ENCODE measurements around the gene PHF10. TPM values are rescaled to one million over a fixed set of nuclear protein-coding genes. Genes with fewer than 3 reads are reported as not detected.

Gene PHF10
- total RNA-seq, 1 donor from 2014 or later, result 89.3 TPM

DNA sequence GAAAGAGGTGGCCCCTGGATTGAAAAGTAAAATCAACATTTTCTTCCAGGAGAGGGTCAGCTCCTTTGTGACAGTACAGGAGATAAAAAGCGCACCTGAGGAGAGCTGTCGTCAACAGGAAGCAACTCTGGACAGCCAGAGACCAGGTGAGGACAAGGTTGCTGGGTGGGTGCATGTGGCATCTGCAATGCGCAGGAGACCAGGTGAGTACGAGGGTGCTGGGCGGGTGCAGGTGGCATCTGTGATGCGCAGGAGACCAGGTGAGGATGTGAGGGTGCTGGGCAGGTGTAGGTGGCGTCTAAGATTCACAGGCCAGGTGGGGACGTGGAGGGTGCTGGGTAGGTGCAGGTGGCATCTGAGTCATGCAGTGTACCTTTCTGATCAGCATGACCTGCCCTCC is 60.8 kb downstream of the PHF10 start:
- Mint-ChIP-seq H3K9me3 (no peaks in the 10 kb centered on the region), H3K4me1 (ENCODE audit: low read depth) (no peaks in the 10 kb centered on the region), H3K4me3 (no peak overlapping the region), H3K36me3 (ENCODE audit: low read depth) (no peaks in the 10 kb centered on the region), H3K27ac (no peak overlapping the region), H3K27me3 (ENCODE audit: insufficient read depth) (no peaks in the 10 kb centered on the region)
- intact Hi-C loops (cut with micrococcal nuclease), result no loop called here
- no peak for DNase-seq (ENCODE audit: low spot score)

DNA sequence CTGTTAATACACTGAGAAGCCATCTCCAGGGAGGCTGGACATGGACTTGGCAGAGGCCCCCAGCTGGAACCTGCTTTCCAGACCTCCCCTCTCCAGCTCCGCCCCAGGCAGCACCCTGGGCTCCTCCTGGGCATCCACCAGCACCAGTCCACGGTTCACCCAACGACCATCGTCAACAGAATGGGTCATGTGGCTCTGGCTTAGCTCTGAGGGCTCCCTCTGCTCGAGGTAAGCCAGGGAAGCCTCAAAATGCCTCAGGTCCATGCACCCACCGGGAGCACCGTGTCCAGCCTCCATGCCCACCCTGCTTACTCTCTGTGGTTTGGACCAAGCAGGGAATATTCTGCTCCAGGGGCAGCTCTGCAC is 62.9 kb downstream of the PHF10 start:
- Mint-ChIP-seq H3K4me1 (ENCODE audit: low read depth) (no peaks in the 10 kb centered on the region), H3K9me3 (no peaks in the 10 kb centered on the region)
- DNase-seq (ENCODE audit: low spot score), result no peak

DNA sequence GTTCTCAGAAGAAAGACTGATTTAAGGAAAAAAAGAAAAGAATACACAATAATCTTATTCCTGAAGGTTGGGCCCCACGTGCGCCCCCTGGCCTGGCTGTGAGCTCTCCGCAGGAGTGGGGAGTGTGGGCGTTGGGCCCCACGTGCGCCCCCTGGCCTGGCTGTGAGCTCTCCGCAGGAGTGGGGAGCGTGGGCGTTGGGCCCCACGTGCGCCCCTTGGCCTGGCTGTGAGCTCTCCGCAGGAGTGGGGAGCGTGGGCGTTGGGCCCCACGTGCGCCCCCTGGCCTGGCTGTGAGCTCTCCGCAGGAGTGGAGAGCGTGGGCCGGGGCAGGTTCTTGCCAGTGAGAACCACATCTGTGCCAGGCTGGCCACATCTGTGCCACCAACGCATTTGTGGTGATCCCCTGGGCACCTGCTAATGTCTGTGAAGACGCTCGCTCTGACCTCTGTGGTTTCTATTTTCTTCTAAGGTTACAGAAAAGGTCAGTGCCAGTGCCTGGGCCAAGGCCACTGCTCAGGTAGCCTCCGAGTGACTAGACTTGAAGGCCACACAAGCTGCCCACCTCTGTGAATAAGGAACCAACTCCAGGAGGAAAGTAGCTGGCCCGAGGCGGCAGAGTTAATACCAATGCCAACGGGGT is 63.4 kb downstream of the PHF10 start:
- Mint-ChIP-seq H3K27me3 (ENCODE audit: insufficient read depth) (no peaks in the 10 kb centered on the region), H3K27ac (no peak overlapping the region), H3K4me1 (ENCODE audit: low read depth) (no peaks in the 10 kb centered on the region), H3K36me3 (ENCODE audit: low read depth) (no peaks in the 10 kb centered on the region), H3K4me3 (no peak overlapping the region), H3K9me3 (no peaks in the 10 kb centered on the region)
- intact Hi-C loops (cut with micrococcal nuclease), result no loop called here
- DNase-seq (ENCODE audit: low spot score), result no peak

More for the DNA sequence above, 62.9 kb downstream of the PHF10 start:
- no peak overlapping the region for H3K27ac Mint-ChIP-seq
- no peaks in the 10 kb centered on the region for H3K36me3 Mint-ChIP-seq (ENCODE audit: low read depth)
- intact Hi-C loops (cut with micrococcal nuclease), result no loop called here
- no peak overlapping the region for H3K4me3 Mint-ChIP-seq
- H3K27me3 Mint-ChIP-seq (ENCODE audit: insufficient read depth), result no peaks in the 10 kb centered on the region

DNA sequence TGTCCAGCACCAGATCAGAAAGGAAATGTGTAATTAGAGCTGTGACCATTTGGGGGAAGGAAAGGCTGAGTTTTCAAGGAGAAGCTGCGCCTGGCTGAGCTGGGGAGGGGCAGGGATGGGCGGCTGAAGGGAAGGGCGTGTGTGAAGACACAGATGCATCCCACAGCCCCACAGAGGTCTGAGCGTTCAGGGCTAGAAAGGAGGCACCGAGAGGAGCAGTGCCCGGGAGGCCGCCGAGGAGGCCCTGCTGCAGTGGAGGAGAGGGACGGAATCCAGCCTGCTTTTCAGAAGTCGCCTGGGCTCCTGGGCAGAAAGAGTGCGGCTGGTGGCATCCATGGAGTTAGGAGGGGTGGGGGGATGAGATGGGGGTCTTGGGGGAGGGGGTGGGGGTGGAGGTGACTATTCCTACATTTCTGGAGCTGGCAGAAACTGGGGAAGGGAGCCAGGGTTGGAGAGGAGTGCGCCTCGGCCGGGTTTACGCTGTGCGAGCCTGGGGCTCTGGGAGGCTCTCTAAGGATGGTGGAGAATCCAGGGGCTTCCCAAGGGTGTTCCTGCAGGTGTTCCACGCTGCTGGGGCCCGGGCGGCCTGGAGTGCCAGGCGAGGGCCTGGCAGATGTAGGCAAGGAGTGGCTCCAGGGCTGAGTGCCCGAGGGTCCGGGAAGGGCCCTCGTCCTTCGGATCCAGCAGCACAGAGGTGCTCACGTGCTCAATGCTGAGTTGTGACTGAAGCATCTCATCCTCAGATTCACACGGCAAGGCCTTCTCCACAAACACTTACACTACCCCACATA is 64.3 kb downstream of the PHF10 start:
- Mint-ChIP-seq H3K36me3 (ENCODE audit: low read depth) (no peaks in the 10 kb centered on the region), H3K4me3 (no peak overlapping the region), H3K9me3 (no peaks in the 10 kb centered on the region), H3K4me1 (ENCODE audit: low read depth) (no peaks in the 10 kb centered on the region), H3K27ac (no peak overlapping the region), H3K27me3 (ENCODE audit: insufficient read depth) (no peaks in the 10 kb centered on the region)
- DNase-seq (ENCODE audit: low spot score), result no peak
- intact Hi-C loops (cut with micrococcal nuclease), result no loop called here

DNA sequence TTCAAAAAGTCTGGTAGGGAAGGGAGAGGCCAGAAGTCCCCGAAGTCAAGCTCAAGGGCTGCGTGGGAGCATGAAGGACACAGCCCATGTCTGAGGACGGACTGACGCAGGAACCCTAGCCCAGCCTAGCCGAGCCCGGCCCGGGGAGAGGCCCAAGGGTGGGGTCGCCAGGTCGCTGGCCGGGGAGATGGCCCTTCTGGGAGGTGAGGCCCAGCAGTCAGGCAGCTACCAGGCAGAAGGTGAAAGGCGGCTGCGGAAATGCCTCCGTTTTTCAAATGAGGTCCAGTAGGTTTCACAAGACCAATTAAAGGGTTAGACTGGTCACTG is 67.1 kb downstream of the PHF10 start:
- Mint-ChIP-seq H3K4me1 (ENCODE audit: low read depth) (no peaks in the 10 kb centered on the region), H3K4me3 (peak overlapping the region; percentile 37), H3K36me3 (ENCODE audit: low read depth) (no peaks in the 10 kb centered on the region), H3K9me3 (no peaks in the 10 kb centered on the region), H3K27me3 (ENCODE audit: insufficient read depth) (no peaks in the 10 kb centered on the region), H3K27ac (no peak overlapping the region)
- intact Hi-C loops (cut with micrococcal nuclease), result no loop called here
- no peak for DNase-seq (ENCODE audit: low spot score)

DNA sequence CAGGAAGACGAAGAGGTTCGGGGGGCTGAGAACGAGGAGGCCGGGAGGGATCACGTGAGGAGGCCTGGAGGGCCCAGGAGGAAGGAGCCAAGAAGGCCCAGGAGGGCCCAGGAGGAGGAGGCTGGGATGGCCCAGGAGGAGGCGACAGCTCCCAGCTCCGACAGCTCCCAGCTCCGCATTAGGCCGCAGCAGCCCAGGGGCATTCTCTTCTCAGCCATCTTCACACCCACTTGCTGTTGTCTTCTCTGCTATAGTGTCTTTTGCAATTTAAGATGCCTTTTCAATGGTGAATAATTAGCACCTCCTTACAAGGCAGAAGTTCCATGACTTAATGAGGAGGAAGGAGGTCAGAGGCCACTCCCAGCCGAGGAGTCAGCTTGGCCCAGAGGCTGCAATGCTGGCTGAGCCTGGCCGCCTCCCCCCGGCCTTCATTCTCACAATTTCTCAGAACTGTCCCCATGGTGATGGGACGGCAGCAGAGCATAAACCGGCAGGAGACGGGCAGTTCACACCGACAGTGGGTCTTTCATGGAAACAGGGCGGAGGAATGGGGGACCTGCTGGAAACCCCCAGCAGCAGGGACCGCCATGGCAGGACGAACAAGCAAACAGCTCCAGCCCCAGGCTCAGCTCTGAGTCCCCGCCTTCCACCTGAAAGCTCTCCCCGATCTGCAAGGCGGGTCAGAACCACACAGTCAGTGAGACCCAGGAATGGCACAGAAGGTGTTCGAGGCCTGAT is 67.6 kb downstream of the PHF10 start:
- intact Hi-C loops (cut with micrococcal nuclease), result no loop called here
- Mint-ChIP-seq H3K9me3 (no peaks in the 10 kb centered on the region), H3K4me1 (ENCODE audit: low read depth) (no peaks in the 10 kb centered on the region), H3K36me3 (ENCODE audit: low read depth) (no peaks in the 10 kb centered on the region), H3K27me3 (ENCODE audit: insufficient read depth) (no peaks in the 10 kb centered on the region), H3K27ac (no peak overlapping the region), H3K4me3 (peak overlapping the region; percentile 37)
- DNase-seq (ENCODE audit: low spot score), result no peak

DNA sequence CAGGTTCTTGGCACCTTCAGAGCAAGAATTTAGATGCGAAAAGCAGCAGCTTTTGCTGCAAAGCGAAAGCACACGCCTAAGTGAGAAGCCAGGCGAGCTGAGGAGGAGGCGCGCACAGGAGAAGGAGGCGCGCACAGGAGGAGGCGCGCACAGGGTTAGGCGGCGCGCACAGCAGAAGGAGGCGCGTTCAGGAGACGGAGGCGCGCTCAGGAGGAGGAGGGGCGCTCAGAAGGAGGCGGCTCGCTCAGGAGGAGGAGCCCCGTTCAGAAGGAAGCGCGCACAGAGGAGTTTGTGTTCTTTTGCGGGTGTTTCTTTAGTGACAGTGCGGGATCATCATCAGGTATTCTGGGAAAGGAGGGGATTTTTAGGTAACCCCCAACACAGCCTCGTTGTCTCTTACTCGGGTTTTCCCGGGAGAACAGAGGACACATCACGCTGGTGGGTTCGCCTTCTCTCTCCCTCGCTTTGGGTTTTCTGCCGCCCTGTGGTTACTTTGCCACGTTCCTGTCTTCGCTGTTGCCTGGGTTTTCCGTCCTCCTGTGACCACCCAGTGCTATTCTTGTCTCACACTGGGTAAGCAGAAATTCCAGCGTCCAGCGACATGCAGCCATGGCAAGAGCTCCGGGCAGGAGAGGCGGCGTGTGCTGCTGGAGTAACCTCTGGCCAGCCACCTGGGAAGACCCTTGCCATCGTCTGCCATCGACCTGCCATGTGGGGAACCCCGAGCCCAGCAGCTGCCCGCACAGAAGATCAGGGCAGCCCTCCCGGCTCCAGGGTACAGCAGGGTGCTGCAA is 69.5 kb downstream of the PHF10 start:
- Mint-ChIP-seq H3K27me3 (ENCODE audit: insufficient read depth) (no peaks in the 10 kb centered on the region), H3K27ac (peak overlapping the region; percentile 44), H3K4me3 (peak overlapping the region; percentile 87), H3K9me3 (no peaks in the 10 kb centered on the region), H3K36me3 (ENCODE audit: low read depth) (no peaks in the 10 kb centered on the region), H3K4me1 (ENCODE audit: low read depth) (no peaks in the 10 kb centered on the region)
- DNase-seq (ENCODE audit: low spot score), result peak; percentile 67
- intact Hi-C loops (cut with micrococcal nuclease), result loop anchor here (1.0 to 2.0 kb wide), 4 partner anchors 47 to 442 kb away; partner anchors contain the start of genes DYNLT2, ERMARD and PHF10

Other genes with a start within 250 kb of the PHF10 start
- gene WDR27, start 22.5 kb downstream of the PHF10 start, total RNA-seq, result 20.1 and 26.8 TPM in 2 replicates
- 22.6 and 25.5 TPM in 2 replicates for gene C6orf120, start 22.4 kb downstream of the PHF10 start, total RNA-seq
- 2.2 and 2.6 TPM in 2 replicates for gene DYNLT2, start 27.1 kb upstream of the PHF10 start, total RNA-seq
- 26.9 and 29.2 TPM in 2 replicates for gene ERMARD, start 27.1 kb upstream of the PHF10 start, total RNA-seq